Measurements from ENCODE around the gene MAVS. TPM values are rescaled to one million over a fixed set of nuclear protein-coding genes. Genes with fewer than 3 reads are reported as not detected.
"Not testable (repeated sequence)": the region's sequence is repeated elsewhere in the genome, so short reads cannot be mapped to it uniquely, and the experiment has no call there.

MAVS gene
- total and polyA plus RNA-seq, 9 donors = 14.6 to 26.2 (median 21.0) TPM

- peaks cover 4% of the 10 kb centered on the region for H3K4me1 ChIP-seq (ENCODE audit: control insufficient read depth, insufficient read depth, low read length)
- H3K9me3 ChIP-seq (replicated peaks; ENCODE audit: control insufficient read depth, low read depth, low read length) = no peaks in the 10 kb centered on the region
- no peak overlapping the region for H3K27ac ChIP-seq (ENCODE audit: low read length)
- no peaks in the 10 kb centered on the region for H3K27me3 ChIP-seq (ENCODE audit: control insufficient read depth, insufficient read depth, low read length)
- H3K36me3 ChIP-seq (ENCODE audit: control insufficient read depth, insufficient read depth, low read length) = peaks cover 50% of the 10 kb centered on the region
- WGBS (ENCODE audit: insufficient coverage) = no CpG with 5 or more reads among the region's 1 CpG
- no peak for DNase-seq
- H3K4me3 ChIP-seq (ENCODE audit: low read length) = no peak overlapping the region
Measured at GRCh38 chr20:3876000-3876399, 29.4 kb downstream of the MAVS start.

GRCh38 chr20:3876676-3877075 is 30.0 kb downstream of the MAVS start:
- Histone ChIP-seq H3K27me3 (ENCODE audit: control insufficient read depth, insufficient read depth, low read length) (no peaks in the 10 kb centered on the region), H3K4me3 (ENCODE audit: low read length) (no peak overlapping the region), H3K4me1 (ENCODE audit: control insufficient read depth, insufficient read depth, low read length) (no peaks in the 10 kb centered on the region), H3K9me3 (replicated peaks; ENCODE audit: control insufficient read depth, low read depth, low read length) (no peaks in the 10 kb centered on the region), H3K36me3 (ENCODE audit: control insufficient read depth, insufficient read depth, low read length) (peaks cover 48% of the 10 kb centered on the region), H3K27ac (ENCODE audit: low read length) (no peak overlapping the region)
- DNase-seq = no peak

- not testable (repeated sequence) for H3K4me3 ChIP-seq (ENCODE audit: low read length); DNase-seq; H3K4me1 ChIP-seq (ENCODE audit: control insufficient read depth, insufficient read depth, low read length); H3K27ac ChIP-seq (ENCODE audit: low read length); H3K9me3 ChIP-seq (replicated peaks; ENCODE audit: control insufficient read depth, low read depth, low read length); H3K27me3 ChIP-seq (ENCODE audit: control insufficient read depth, insufficient read depth, low read length)
- WGBS (ENCODE audit: insufficient coverage) = no CpG with 5 or more reads among the region's 4 CpGs
- peaks cover 26% of the 10 kb centered on the region for H3K36me3 ChIP-seq (ENCODE audit: control insufficient read depth, insufficient read depth, low read length)
Measured at GRCh38 chr20:3878921-3879274, 32.3 kb downstream of the MAVS start.

- peaks cover 15% of the 10 kb centered on the region for H3K36me3 ChIP-seq (ENCODE audit: control insufficient read depth, insufficient read depth, low read length)
- H3K27ac ChIP-seq (ENCODE audit: low read length) = no peak overlapping the region
- peaks cover 10% of the 10 kb centered on the region for H3K4me1 ChIP-seq (ENCODE audit: control insufficient read depth, insufficient read depth, low read length)
- no peak for DNase-seq
- WGBS (ENCODE audit: insufficient coverage) = 92% methylated on average over 3 of the region's 3 CpGs
- no peaks in the 10 kb centered on the region for H3K9me3 ChIP-seq (replicated peaks; ENCODE audit: control insufficient read depth, low read depth, low read length)
- no peaks in the 10 kb centered on the region for H3K27me3 ChIP-seq (ENCODE audit: control insufficient read depth, insufficient read depth, low read length)
- no peak overlapping the region for H3K4me3 ChIP-seq (ENCODE audit: low read length)
Measured at GRCh38 chr20:3885715-3886114, 39.1 kb downstream of the MAVS start.

GRCh38 chr20:3887876-3888620 is 41.4 kb downstream of the MAVS start:
- Histone ChIP-seq H3K4me1 (ENCODE audit: control insufficient read depth, insufficient read depth, low read length) (peaks cover 16% of the 10 kb centered on the region), H3K27me3 (ENCODE audit: control insufficient read depth, insufficient read depth, low read length) (no peaks in the 10 kb centered on the region), H3K4me3 (ENCODE audit: low read length) (peak overlapping the region; percentile 93), H3K9me3 (replicated peaks; ENCODE audit: control insufficient read depth, low read depth, low read length) (no peaks in the 10 kb centered on the region), H3K27ac (ENCODE audit: low read length) (peak overlapping the region; percentile 95), H3K36me3 (ENCODE audit: control insufficient read depth, insufficient read depth, low read length) (peaks cover 16% of the 10 kb centered on the region)
- DNase-seq = peak; percentile 69
- WGBS (ENCODE audit: insufficient coverage) = 15% methylated on average over 11 of the region's 15 CpGs

GRCh38 chr20:3888622-3889488 is 42.2 kb downstream of the MAVS start, which contains the start of gene PANK2:
Gene PANK2 (plus strand): TSS chr20:3889387.
- Histone ChIP-seq H3K4me3 (ENCODE audit: low read length) (peak within 1 kb of the TSS; percentile 93), H3K4me1 (ENCODE audit: control insufficient read depth, insufficient read depth, low read length) (peaks cover 20% of the 10 kb centered on the region), H3K27ac (ENCODE audit: low read length) (peak within 1 kb of the TSS; percentile 95), H3K27me3 (ENCODE audit: control insufficient read depth, insufficient read depth, low read length) (no peaks in the 10 kb centered on the region), H3K9me3 (replicated peaks; ENCODE audit: control insufficient read depth, low read depth, low read length) (no peaks in the 10 kb centered on the region), H3K36me3 (ENCODE audit: control insufficient read depth, insufficient read depth, low read length) (peaks cover 16% of the 10 kb centered on the region)
- DNase-seq = peak; percentile 100
- WGBS (ENCODE audit: insufficient coverage) = under 1% methylated on average over 69 of the region's 72 CpGs

- no peaks in the 10 kb centered on the region for H3K27me3 ChIP-seq (ENCODE audit: control insufficient read depth, insufficient read depth, low read length)
- H3K9me3 ChIP-seq (replicated peaks; ENCODE audit: control insufficient read depth, low read depth, low read length) = no peaks in the 10 kb centered on the region
- H3K27ac ChIP-seq (ENCODE audit: low read length) = peak overlapping the region; percentile 92
- WGBS (ENCODE audit: insufficient coverage) = under 1% methylated on average over 64 of the region's 68 CpGs
- DNase-seq = peak; percentile 57
- H3K4me1 ChIP-seq (ENCODE audit: control insufficient read depth, insufficient read depth, low read length) = peaks cover 20% of the 10 kb centered on the region
- peak overlapping the region; percentile 93 for H3K4me3 ChIP-seq (ENCODE audit: low read length)
- peaks cover 14% of the 10 kb centered on the region for H3K36me3 ChIP-seq (ENCODE audit: control insufficient read depth, insufficient read depth, low read length)
Measured at GRCh38 chr20:3889489-3890397, 43.1 kb downstream of the MAVS start.

GRCh38 chr20:3890398-3890751 is 43.7 kb downstream of the MAVS start:
- no CpG with 5 or more reads among the region's 3 CpGs for WGBS (ENCODE audit: insufficient coverage)
- peak overlapping the region; percentile 93 for H3K4me3 ChIP-seq (ENCODE audit: low read length)

GRCh38 chr20:3890999-3891929 is 44.6 kb downstream of the MAVS start:
- WGBS (ENCODE audit: insufficient coverage) = 51% methylated on average over 7 of the region's 16 CpGs
- Histone ChIP-seq H3K27ac (ENCODE audit: low read length) (no peak overlapping the region), H3K36me3 (ENCODE audit: control insufficient read depth, insufficient read depth, low read length) (peaks cover 9% of the 10 kb centered on the region), H3K4me3 (ENCODE audit: low read length) (peak overlapping the region; percentile 93), H3K27me3 (ENCODE audit: control insufficient read depth, insufficient read depth, low read length) (no peaks in the 10 kb centered on the region), H3K9me3 (replicated peaks; ENCODE audit: control insufficient read depth, low read depth, low read length) (no peaks in the 10 kb centered on the region), H3K4me1 (ENCODE audit: control insufficient read depth, insufficient read depth, low read length) (peaks cover 20% of the 10 kb centered on the region)
- no peak for DNase-seq

More at GRCh38 chr20:3890398-3890751, 43.7 kb downstream of the MAVS start:
- Histone ChIP-seq H3K36me3 (ENCODE audit: control insufficient read depth, insufficient read depth, low read length) (peaks cover 11% of the 10 kb centered on the region), H3K27ac (ENCODE audit: low read length) (peak overlapping the region; percentile 92), H3K27me3 (ENCODE audit: control insufficient read depth, insufficient read depth, low read length) (no peaks in the 10 kb centered on the region), H3K4me1 (ENCODE audit: control insufficient read depth, insufficient read depth, low read length) (peaks cover 20% of the 10 kb centered on the region), H3K9me3 (replicated peaks; ENCODE audit: control insufficient read depth, low read depth, low read length) (no peaks in the 10 kb centered on the region)
- DNase-seq = peak; percentile 67
